GM12878 (cell line): ENCODE measurements around the gene C6orf52. TPM values are rescaled to one million over a fixed set of nuclear protein-coding genes. Genes with fewer than 3 reads are reported as not detected.

Source experiments
- ATAC-seq: fragments of 200-7000 bp; cut with Tn5 transposase; 3 replicates; pipeline ENCODE4 v1.9.1; 2020; ENCODE audit warnings: mild to moderate bottlenecking, moderate library complexity
- BruUV-seq: library from RNA; stranded (reverse); fragments of 400-500 nt; replicated peaks from 2 replicates; lab custom pipeline; 2021; lab: Mats Ljungman, UMichigan
- CTCF ChIA-PET: fragments of 300-600 bp; sonication (Branson Sonifier 250); formaldehyde crosslinking; extraction: SDS; loops from one replicate; lab custom pipeline; 2021; ENCODE audit warnings: inconsistent platforms; lab: Yijun Ruan, JAX
- POLR2A ChIA-PET: fragments of 350-600 bp; formaldehyde crosslinking; extraction: SDS; loops from one replicate; lab custom pipeline; 2021; ENCODE audit warnings: inconsistent platforms; lab: Charles Lee
- RAD21 ChIA-PET: fragments of 300-600 bp; sonication (Branson Sonifier 250); formaldehyde crosslinking; loops from one replicate; lab custom pipeline; 2023; ENCODE audit warnings: antibody characterized with exemption; ENCODE audit not compliant: unreplicated experiment; lab: Charles Lee
- SMC1A ChIA-PET: fragments of 300-600 bp; sonication (Branson Sonifier 250); formaldehyde crosslinking; loops from one replicate; lab custom pipeline; 2023; ENCODE audit not compliant: unreplicated experiment, uncharacterized antibody; lab: Charles Lee
- DNase-seq: peaks from one replicate; pipeline ENCODE4 v3.0.0-alpha.2; 2011; ENCODE audit warnings: low read depth, low spot score
- FAIRE-seq: peaks from 3 replicates; lab custom pipeline; 2011; peaks lifted over from hg19 to GRCh38; lab: Jason Lieb, UNC
- H2AFZ ChIP-seq: 2 replicates; pipeline ENCODE4 v1.6.0; 2011; ENCODE audit warnings: low read depth, low read length, control low read depth; ENCODE audit not compliant: control insufficient read depth
- H3K27ac ChIP-seq: 2 replicates; pipeline ENCODE4 v1.5.1; 2011; ENCODE audit warnings: control low read depth; ENCODE audit not compliant: control insufficient read depth, insufficient read depth
- H3K27me3 ChIP-seq, 2 experiments: replicated peaks in 1 of 2; 2 replicates each; pipeline versions ENCODE4 v1.6.0 to v1.6.1; 2011; ENCODE audit warnings: low read length in 1 of 2; ENCODE audit not compliant: control insufficient read depth in 2 of 2, insufficient read depth in 2 of 2
- H3K36me3 ChIP-seq, 2 experiments: 2 replicates each; pipeline ENCODE4 v1.5.1; 2011; ENCODE audit warnings: low read length in 1 of 2; ENCODE audit not compliant: control insufficient read depth in 2 of 2, insufficient read depth in 2 of 2
- H3K4me1 ChIP-seq: 2 replicates; pipeline ENCODE4 v1.6.1; 2011; ENCODE audit warnings: mild to moderate bottlenecking, low read length, moderate library complexity, mixed read lengths; ENCODE audit not compliant: control insufficient read depth, insufficient read depth
- H3K4me2 ChIP-seq: 2 replicates; pipeline ENCODE4 v1.6.0; 2011; ENCODE audit warnings: control low read depth; ENCODE audit not compliant: control insufficient read depth, insufficient read depth
- H3K4me3 ChIP-seq: fragments of 200-600 bp; sonication (generic); 2 replicates; pipeline ENCODE4 v1.5.1; 2016
- H3K79me2 ChIP-seq: 2 replicates; pipeline ENCODE4 v1.6.0; 2011; ENCODE audit warnings: low read length; ENCODE audit not compliant: control insufficient read depth, insufficient read depth
- H3K9ac ChIP-seq: 2 replicates; pipeline ENCODE4 v1.8.0; 2011; ENCODE audit warnings: low read length, control low read depth, mixed read lengths; ENCODE audit not compliant: control insufficient read depth, insufficient read depth
- H3K9me3 ChIP-seq: replicated peaks from 3 replicates; pipeline ENCODE4 v1.5.1; 2011; ENCODE audit warnings: mild to moderate bottlenecking, low read length; ENCODE audit not compliant: control insufficient read depth, insufficient read depth
- H4K20me1 ChIP-seq: 2 replicates; pipeline ENCODE4 v1.6.0; 2011; ENCODE audit not compliant: control insufficient read depth, insufficient read depth
- ATF7 ChIP-seq: fragments of 450-650 bp; IDR thresholded peaks from 2 replicates; pipeline ENCODE4 v1.6.1; 2016; ENCODE audit warnings: low read depth, mild to moderate bottlenecking
- GABPA ChIP-seq: IDR thresholded peaks from 2 replicates; pipeline ENCODE4 v1.6.1; 2014; ENCODE audit warnings: antibody characterized with exemption, low read depth, mild to moderate bottlenecking, inconsistent platforms
- HDAC2 ChIP-seq: fragments of 200-600 bp; sonication (generic); IDR thresholded peaks from 2 replicates; pipeline ENCODE4 v1.6.1; 2017
- KAT2A ChIP-seq: conservative IDR thresholded peaks from 2 replicates; pipeline ENCODE4 v1.6.1; 2011; ENCODE audit warnings: low read depth, low read length; ENCODE audit not compliant: control insufficient read depth
- NFIC ChIP-seq: IDR thresholded peaks from 2 replicates; pipeline ENCODE4 v1.6.1; 2012; ENCODE audit warnings: low read depth, mild to moderate bottlenecking, inconsistent platforms, low read length, moderate library complexity
- RCOR1 ChIP-seq: conservative IDR thresholded peaks from 2 replicates; pipeline ENCODE4 v1.6.1; 2012; ENCODE audit warnings: low read depth, low read length, improper control_type of control experiment
- SUPT20H ChIP-seq: IDR thresholded peaks from 2 replicates; pipeline ENCODE4 v1.6.1; 2011; ENCODE audit warnings: low read depth, mild to moderate bottlenecking, low read length, moderate library complexity, borderline replicate concordance; ENCODE audit not compliant: control insufficient read depth
- YY1 ChIP-seq: IDR thresholded peaks from 2 replicates; pipeline ENCODE4 v1.6.1; 2011; ENCODE audit warnings: low read depth, mild to moderate bottlenecking, low read length
- ZNF207 ChIP-seq: fragments of 450-650 bp; IDR thresholded peaks from 2 replicates; pipeline ENCODE4 v1.6.1; 2014; ENCODE audit warnings: antibody characterized with exemption, mild to moderate bottlenecking, borderline replicate concordance
- WGBS: methylation state at CpG from one replicate; pipeline ENCODE4 v1.1.6; 2016; ENCODE audit warnings: low lambda C conversion rate; ENCODE audit not compliant: insufficient replicate concordance, insufficient coverage; ENCODE audit errors: missing lambda C conversion rate; 5-methylcytosine and 5-hydroxymethylcytosine counted together
- in situ Hi-C: fragments of 300-500 bp; cut with MboI; formaldehyde crosslinking; loops from 9 replicates; pipeline ENCODE4 v1.14.3; 2018; ENCODE audit warnings: mixed read lengths
- intact Hi-C: fragments of 100-400 bp; cut with micrococcal nuclease; formaldehyde crosslinking; loops from one replicate; pipeline ENCODE4 v1.14.2; 2022; ENCODE audit not compliant: unreplicated experiment
- polyA plus RNA-seq, 11 experiments: library from polyadenylated mRNA; depleted of rRNA in 4 of 11; unstranded in 6 of 11; stranded (reverse) in 5 of 11; fragments of >200 nt; fragmentation: Nextera tagmentation in 4 of 11; fragmentation: Illumina TruSeq in 1 of 11; extraction: Ambion mirVana in 4 of 11; extraction: Trizol in 1 of 11; gene quantifications; 1 replicate in 1 of 11; 2 replicates in 10 of 11; pipeline versions ENCODE4 v1.2.1 to v1.2.3, GENCODE V29; 2011 to 2016; ENCODE audit warnings: inconsistent platforms in 2 of 11, missing spikeins in 2 of 11, low read depth in 1 of 11
- total RNA-seq, 4 experiments: library from RNA; depleted of rRNA in 3 of 4; stranded (reverse); fragments of >200 nt in 3 of 4; fragmentation: Illumina TruSeq in 1 of 4; extraction: Trizol in 1 of 4; gene quantifications; 2 replicates each; pipeline versions ENCODE4 v1.2.1 to v1.2.3, GENCODE V29; 2013 to 2021
- TF ChIP-seq, protein P1 (sequence below): fragments of 450-650 bp; IDR thresholded peaks from 2 replicates; pipeline ENCODE4 v1.6.1; 2017; ENCODE audit warnings: mild to moderate bottlenecking, moderate library complexity
- TF ChIP-seq, protein P2 (sequence below): fragments of 450-650 bp; IDR thresholded peaks from 2 replicates; pipeline ENCODE4 v1.6.1; 2017; ENCODE audit warnings: mild to moderate bottlenecking, moderate library complexity

The C6orf52 gene
- total and polyA plus RNA-seq, 10 of the 15 experiments (the other 5 are each of a cell fraction or from before 2014, with no cell fraction given) = 2.7 to 15.1 (median 4.9) TPM

DNA sequence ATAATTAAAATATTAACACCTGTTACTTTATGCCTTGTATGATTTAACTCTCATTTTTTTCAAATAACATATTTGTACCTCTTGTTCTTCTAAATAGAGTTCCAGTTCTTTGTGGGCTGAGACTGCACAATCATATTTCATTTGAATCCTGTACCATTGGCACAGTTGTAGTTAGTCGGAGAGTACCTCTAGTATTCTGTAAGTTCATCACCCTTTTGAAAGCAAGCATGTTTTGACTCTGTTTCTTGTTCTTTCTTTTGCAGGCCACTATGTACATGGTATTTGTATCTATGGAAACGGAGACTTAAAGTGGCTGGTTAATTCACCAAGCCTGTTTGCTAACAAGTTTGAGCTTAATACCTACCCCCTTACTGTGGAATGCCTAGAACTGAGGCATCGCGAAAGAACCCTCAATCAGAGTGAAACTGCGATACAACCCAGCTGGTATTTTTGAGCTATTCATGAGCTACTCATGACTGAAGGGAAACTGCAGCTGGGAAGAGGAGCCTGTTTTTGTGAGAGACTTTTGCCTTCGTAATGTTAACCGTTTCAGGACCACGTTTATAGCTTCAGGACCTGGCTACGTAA lies 68.2 kb downstream of the C6orf52 start:
- 5% methylated on average over 9 of the region's 9 CpGs for WGBS
- no peak for TF ChIP-seq NFIC
- no peak for TF ChIP-seq GABPA
- no peak for TF ChIP-seq HDAC2
- no peak for TF ChIP-seq KAT2A
- TF ChIP-seq SUPT20H = no peak
- TF ChIP-seq ATF7 = no peak
- TF ChIP-seq ZNF207 = no peak
- no peak for TF ChIP-seq RCOR1
- no peak for TF ChIP-seq YY1
- TF ChIP-seq, protein P1, sequence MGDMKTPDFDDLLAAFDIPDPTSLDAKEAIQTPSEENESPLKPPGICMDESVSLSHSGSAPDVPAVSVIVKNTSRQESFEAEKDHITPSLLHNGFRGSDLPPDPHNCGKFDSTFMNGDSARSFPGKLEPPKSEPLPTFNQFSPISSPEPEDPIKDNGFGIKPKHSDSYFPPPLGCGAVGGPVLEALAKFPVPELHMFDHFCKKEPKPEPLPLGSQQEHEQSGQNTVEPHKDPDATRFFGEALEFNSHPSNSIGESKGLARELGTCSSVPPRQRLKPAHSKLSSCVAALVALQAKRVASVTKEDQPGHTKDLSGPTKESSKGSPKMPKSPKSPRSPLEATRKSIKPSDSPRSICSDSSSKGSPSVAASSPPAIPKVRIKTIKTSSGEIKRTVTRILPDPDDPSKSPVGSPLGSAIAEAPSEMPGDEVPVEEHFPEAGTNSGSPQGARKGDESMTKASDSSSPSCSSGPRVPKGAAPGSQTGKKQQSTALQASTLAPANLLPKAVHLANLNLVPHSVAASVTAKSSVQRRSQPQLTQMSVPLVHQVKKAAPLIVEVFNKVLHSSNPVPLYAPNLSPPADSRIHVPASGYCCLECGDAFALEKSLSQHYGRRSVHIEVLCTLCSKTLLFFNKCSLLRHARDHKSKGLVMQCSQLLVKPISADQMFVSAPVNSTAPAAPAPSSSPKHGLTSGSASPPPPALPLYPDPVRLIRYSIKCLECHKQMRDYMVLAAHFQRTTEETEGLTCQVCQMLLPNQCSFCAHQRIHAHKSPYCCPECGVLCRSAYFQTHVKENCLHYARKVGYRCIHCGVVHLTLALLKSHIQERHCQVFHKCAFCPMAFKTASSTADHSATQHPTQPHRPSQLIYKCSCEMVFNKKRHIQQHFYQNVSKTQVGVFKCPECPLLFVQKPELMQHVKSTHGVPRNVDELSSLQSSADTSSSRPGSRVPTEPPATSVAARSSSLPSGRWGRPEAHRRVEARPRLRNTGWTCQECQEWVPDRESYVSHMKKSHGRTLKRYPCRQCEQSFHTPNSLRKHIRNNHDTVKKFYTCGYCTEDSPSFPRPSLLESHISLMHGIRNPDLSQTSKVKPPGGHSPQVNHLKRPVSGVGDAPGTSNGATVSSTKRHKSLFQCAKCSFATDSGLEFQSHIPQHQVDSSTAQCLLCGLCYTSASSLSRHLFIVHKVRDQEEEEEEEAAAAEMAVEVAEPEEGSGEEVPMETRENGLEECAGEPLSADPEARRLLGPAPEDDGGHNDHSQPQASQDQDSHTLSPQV = no peak
- TF ChIP-seq, protein P2, sequence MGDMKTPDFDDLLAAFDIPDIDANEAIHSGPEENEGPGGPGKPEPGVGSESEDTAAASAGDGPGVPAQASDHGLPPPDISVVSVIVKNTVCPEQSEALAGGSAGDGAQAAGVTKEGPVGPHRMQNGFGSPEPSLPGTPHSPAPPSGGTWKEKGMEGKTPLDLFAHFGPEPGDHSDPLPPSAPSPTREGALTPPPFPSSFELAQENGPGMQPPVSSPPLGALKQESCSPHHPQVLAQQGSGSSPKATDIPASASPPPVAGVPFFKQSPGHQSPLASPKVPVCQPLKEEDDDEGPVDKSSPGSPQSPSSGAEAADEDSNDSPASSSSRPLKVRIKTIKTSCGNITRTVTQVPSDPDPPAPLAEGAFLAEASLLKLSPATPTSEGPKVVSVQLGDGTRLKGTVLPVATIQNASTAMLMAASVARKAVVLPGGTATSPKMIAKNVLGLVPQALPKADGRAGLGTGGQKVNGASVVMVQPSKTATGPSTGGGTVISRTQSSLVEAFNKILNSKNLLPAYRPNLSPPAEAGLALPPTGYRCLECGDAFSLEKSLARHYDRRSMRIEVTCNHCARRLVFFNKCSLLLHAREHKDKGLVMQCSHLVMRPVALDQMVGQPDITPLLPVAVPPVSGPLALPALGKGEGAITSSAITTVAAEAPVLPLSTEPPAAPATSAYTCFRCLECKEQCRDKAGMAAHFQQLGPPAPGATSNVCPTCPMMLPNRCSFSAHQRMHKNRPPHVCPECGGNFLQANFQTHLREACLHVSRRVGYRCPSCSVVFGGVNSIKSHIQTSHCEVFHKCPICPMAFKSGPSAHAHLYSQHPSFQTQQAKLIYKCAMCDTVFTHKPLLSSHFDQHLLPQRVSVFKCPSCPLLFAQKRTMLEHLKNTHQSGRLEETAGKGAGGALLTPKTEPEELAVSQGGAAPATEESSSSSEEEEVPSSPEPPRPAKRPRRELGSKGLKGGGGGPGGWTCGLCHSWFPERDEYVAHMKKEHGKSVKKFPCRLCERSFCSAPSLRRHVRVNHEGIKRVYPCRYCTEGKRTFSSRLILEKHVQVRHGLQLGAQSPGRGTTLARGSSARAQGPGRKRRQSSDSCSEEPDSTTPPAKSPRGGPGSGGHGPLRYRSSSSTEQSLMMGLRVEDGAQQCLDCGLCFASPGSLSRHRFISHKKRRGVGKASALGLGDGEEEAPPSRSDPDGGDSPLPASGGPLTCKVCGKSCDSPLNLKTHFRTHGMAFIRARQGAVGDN = no peak
- no peak for ATAC-seq
- Histone ChIP-seq H3K4me2 (no peak overlapping the region), H4K20me1 (no peaks in the 10 kb centered on the region), H3K36me3 (peaks cover 0 to 18% of the 10 kb centered on the region in 2 experiments; a peak in 2 of 4 replicates), H3K4me1 (no peaks in the 10 kb centered on the region), H3K79me2 (no peaks in the 10 kb centered on the region), H3K4me3 (no peak overlapping the region), H2AFZ (no peak overlapping the region), H3K9ac (no peak overlapping the region), H3K27me3 (no peaks in the 10 kb centered on the region), H3K27ac (no peak overlapping the region), H3K9me3 (no peaks in the 10 kb centered on the region)
- ChIA-PET SMC1A (interaction anchor here (0.9 to 1.0 kb wide), 2 partner anchors 8 to 9 kb away, joined by 3 read pairs; no protein-coding TSS in a partner anchor), RAD21 (no interaction called here), CTCF (interaction anchor here (1.7 kb wide), 1 partner anchor 9 kb away, joined by 4 read pairs; no protein-coding TSS in a partner anchor), POLR2A (interaction anchor here (0.5 kb wide), 1 partner anchor 538 kb away, joined by 3 read pairs; no protein-coding TSS in a partner anchor)
- DNase-seq = peak; percentile 13
- intact Hi-C loops = no loop called here
- in situ Hi-C loops = no loop called here
- FAIRE-seq = no peak
- no TSS peak for BruUV-seq
